ENCODE measurements around the gene MICAL3. TPM values are rescaled to one million over a fixed set of nuclear protein-coding genes. Genes with fewer than 3 reads are reported as not detected.

Gene MICAL3
- total and polyA plus RNA-seq, 4 donors, result 59.9 to 113 (median 75.9) TPM

- H3K36me3 ChIP-seq (ENCODE audit: control insufficient read depth, insufficient read depth, low read length), result peaks cover 5% of the 10 kb centered on the region
- H3K27me3 ChIP-seq (ENCODE audit: control insufficient read depth, insufficient read depth, low read length), result no peaks in the 10 kb centered on the region
- no peaks in the 10 kb centered on the region for H3K9me3 ChIP-seq (ENCODE audit: control insufficient read depth, insufficient read depth, low read length)
- no peak overlapping the region for H3K27ac ChIP-seq (ENCODE audit: low read depth, low read length)
- no peak overlapping the region for H3K4me3 ChIP-seq (ENCODE audit: low read depth, low read length)
- peaks cover 46% of the 10 kb centered on the region for H3K4me1 ChIP-seq (ENCODE audit: control insufficient read depth, insufficient read depth, low read length)
- WGBS (ENCODE audit: insufficient coverage), result 94% methylated on average over 19 of the region's 23 CpGs
- no peak for DNase-seq (ENCODE audit: low read depth in 4 of 6, low spot score in 6 of 6)
These were observed 245.9 kb downstream of the MICAL3 start for GRCh38 chr22:17778412-17778976.

GRCh38 chr22:17777717-17778044 is 246.7 kb downstream of the MICAL3 start:
- DNase-seq (ENCODE audit: low read depth in 4 of 6, low spot score in 6 of 6), result no peak
- Histone ChIP-seq H3K4me1 (ENCODE audit: control insufficient read depth, insufficient read depth, low read length) (peaks cover 46% of the 10 kb centered on the region), H3K27ac (ENCODE audit: low read depth, low read length) (no peak overlapping the region), H3K4me3 (ENCODE audit: low read depth, low read length) (no peak overlapping the region), H3K27me3 (ENCODE audit: control insufficient read depth, insufficient read depth, low read length) (no peaks in the 10 kb centered on the region), H3K9me3 (ENCODE audit: control insufficient read depth, insufficient read depth, low read length) (no peaks in the 10 kb centered on the region), H3K36me3 (ENCODE audit: control insufficient read depth, insufficient read depth, low read length) (peaks cover 7% of the 10 kb centered on the region)
- 79% methylated on average over 3 of the region's 6 CpGs for WGBS (ENCODE audit: insufficient coverage)

- H3K4me1 ChIP-seq (ENCODE audit: control insufficient read depth, insufficient read depth, low read length), result peaks cover 48% of the 10 kb centered on the region
- no peak overlapping the region for H3K27ac ChIP-seq (ENCODE audit: low read depth, low read length)
- no peak for DNase-seq (ENCODE audit: low read depth in 4 of 6, low spot score in 6 of 6)
- H3K27me3 ChIP-seq (ENCODE audit: control insufficient read depth, insufficient read depth, low read length), result no peaks in the 10 kb centered on the region
- no peak overlapping the region for H3K4me3 ChIP-seq (ENCODE audit: low read depth, low read length)
- 79% methylated on average over 25 of the region's 27 CpGs for WGBS (ENCODE audit: insufficient coverage)
- H3K9me3 ChIP-seq (ENCODE audit: control insufficient read depth, insufficient read depth, low read length), result no peaks in the 10 kb centered on the region
- H3K36me3 ChIP-seq (ENCODE audit: control insufficient read depth, insufficient read depth, low read length), result peaks cover 6% of the 10 kb centered on the region
These were observed 247.2 kb downstream of the MICAL3 start for GRCh38 chr22:17777005-17777716.

- H3K4me1 ChIP-seq (ENCODE audit: control insufficient read depth, insufficient read depth, low read length), result peaks cover 48% of the 10 kb centered on the region
- H3K9me3 ChIP-seq (ENCODE audit: control insufficient read depth, insufficient read depth, low read length), result no peaks in the 10 kb centered on the region
- H3K36me3 ChIP-seq (ENCODE audit: control insufficient read depth, insufficient read depth, low read length), result peaks cover 9% of the 10 kb centered on the region
- H3K4me3 ChIP-seq (ENCODE audit: low read depth, low read length), result no peak overlapping the region
- H3K27me3 ChIP-seq (ENCODE audit: control insufficient read depth, insufficient read depth, low read length), result no peaks in the 10 kb centered on the region
- WGBS (ENCODE audit: insufficient coverage), result 74% methylated on average over 5 of the region's 10 CpGs
- no peak for DNase-seq (ENCODE audit: low read depth in 4 of 6, low spot score in 6 of 6)
- H3K27ac ChIP-seq (ENCODE audit: low read depth, low read length), result no peak overlapping the region
These were observed 248.4 kb downstream of the MICAL3 start for GRCh38 chr22:17775781-17776465.

- Histone ChIP-seq H3K36me3 (ENCODE audit: control insufficient read depth, insufficient read depth, low read length) (peaks cover 9% of the 10 kb centered on the region), H3K27me3 (ENCODE audit: control insufficient read depth, insufficient read depth, low read length) (no peaks in the 10 kb centered on the region), H3K27ac (ENCODE audit: low read depth, low read length) (no peak overlapping the region), H3K9me3 (ENCODE audit: control insufficient read depth, insufficient read depth, low read length) (no peaks in the 10 kb centered on the region), H3K4me1 (ENCODE audit: control insufficient read depth, insufficient read depth, low read length) (peaks cover 48% of the 10 kb centered on the region), H3K4me3 (ENCODE audit: low read depth, low read length) (no peak overlapping the region)
- WGBS (ENCODE audit: insufficient coverage), result 68% methylated on average over 26 of the region's 27 CpGs
- DNase-seq (ENCODE audit: low read depth in 4 of 6, low spot score in 6 of 6), result no peak
These were observed 249.3 kb downstream of the MICAL3 start for GRCh38 chr22:17774926-17775685.

- WGBS (ENCODE audit: insufficient coverage), result under 1% methylated on average over 63 of the region's 64 CpGs
- Histone ChIP-seq H3K4me3 (ENCODE audit: low read depth, low read length) (peak within 1 kb of the TSS; percentile 53), H3K4me1 (ENCODE audit: control insufficient read depth, insufficient read depth, low read length) (peaks cover 54% of the 10 kb centered on the region), H3K27me3 (ENCODE audit: control insufficient read depth, insufficient read depth, low read length) (no peaks in the 10 kb centered on the region), H3K9me3 (ENCODE audit: control insufficient read depth, insufficient read depth, low read length) (no peaks in the 10 kb centered on the region), H3K27ac (ENCODE audit: low read depth, low read length) (peak within 1 kb of the TSS; percentile 25), H3K36me3 (ENCODE audit: control insufficient read depth, insufficient read depth, low read length) (peaks cover 15% of the 10 kb centered on the region)
- peak in 2 of 6 donors; percentile 52 to 53 for DNase-seq (ENCODE audit: low read depth in 4 of 6, low spot score in 6 of 6)
These were observed 250.0 kb downstream of the MICAL3 start, which contains the start of gene BID for GRCh38 chr22:17774206-17774925. TSS of gene BID (minus strand) at chr22:17774469. CDS start at chr22:17750116, 24,353 bp downstream.

- Histone ChIP-seq H3K4me1 (ENCODE audit: control insufficient read depth, insufficient read depth, low read length) (peaks cover 59% of the 10 kb centered on the region), H3K27me3 (ENCODE audit: control insufficient read depth, insufficient read depth, low read length) (no peaks in the 10 kb centered on the region), H3K9me3 (ENCODE audit: control insufficient read depth, insufficient read depth, low read length) (no peaks in the 10 kb centered on the region), H3K4me3 (ENCODE audit: low read depth, low read length) (peak overlapping the region; percentile 53), H3K27ac (ENCODE audit: low read depth, low read length) (peak overlapping the region; percentile 25), H3K36me3 (ENCODE audit: control insufficient read depth, insufficient read depth, low read length) (peaks cover 19% of the 10 kb centered on the region)
- WGBS (ENCODE audit: insufficient coverage), result under 1% methylated on average over 32 of the region's 47 CpGs
- peak in 4 of 6 donors; percentile 29 to 89 (median 60) for DNase-seq (ENCODE audit: low read depth in 4 of 6, low spot score in 6 of 6)
These were observed 250.7 kb downstream of the MICAL3 start for GRCh38 chr22:17773606-17774205.

- H3K9me3 ChIP-seq (ENCODE audit: control insufficient read depth, insufficient read depth, low read length), result no peaks in the 10 kb centered on the region
- WGBS (ENCODE audit: insufficient coverage), result 43% methylated on average over 13 of the region's 18 CpGs
- peak in 2 of 6 donors; percentile 21 to 51 for DNase-seq (ENCODE audit: low read depth in 4 of 6, low spot score in 6 of 6)
- H3K4me3 ChIP-seq (ENCODE audit: low read depth, low read length), result peak overlapping the region; percentile 53
- peaks cover 22% of the 10 kb centered on the region for H3K36me3 ChIP-seq (ENCODE audit: control insufficient read depth, insufficient read depth, low read length)
- no peak overlapping the region for H3K27ac ChIP-seq (ENCODE audit: low read depth, low read length)
- H3K4me1 ChIP-seq (ENCODE audit: control insufficient read depth, insufficient read depth, low read length), result peaks cover 59% of the 10 kb centered on the region
- H3K27me3 ChIP-seq (ENCODE audit: control insufficient read depth, insufficient read depth, low read length), result no peaks in the 10 kb centered on the region
These were observed 251.3 kb downstream of the MICAL3 start for GRCh38 chr22:17772958-17773605.

Measured in spinal cord (tissue), 10 donors.